GM21360 (cell line): ENCODE results near the gene DNAAF8.

ENCODE experiments used
- ATAC-seq: cut with Tn5 transposase; IDR thresholded peaks from one replicate; pipeline ENCODE4 v1.9.1; 2021; ENCODE audit warnings: mild to moderate bottlenecking, moderate library complexity; ENCODE audit not compliant: unreplicated experiment

The DNAAF8 gene

GRCh38 chr16:4797805-4798252 lies 63.5 kb downstream of the DNAAF8 start:
- ATAC-seq, result no peak

- no peak for ATAC-seq
Observed at GRCh38 chr16:4798456-4798855, 64.1 kb downstream of the DNAAF8 start.
